GM18519 (cell line): ENCODE measurements around the gene CYTH1.

ENCODE experiments used
- ATAC-seq: cut with Tn5 transposase; IDR thresholded peaks from one replicate; pipeline ENCODE4 v1.9.1; 2021; ENCODE audit warnings: mild to moderate bottlenecking, moderate library complexity; ENCODE audit not compliant: unreplicated experiment, low FRiP score

CYTH1 gene

GRCh38 chr17:78658281-78658785 is 123.7 kb downstream of the CYTH1 start:
- no peak for ATAC-seq

GRCh38 chr17:78655251-78655940 is 126.7 kb downstream of the CYTH1 start:
- no peak for ATAC-seq

- no peak for ATAC-seq
Measured at GRCh38 chr17:78654325-78654724, 127.7 kb downstream of the CYTH1 start.

GRCh38 chr17:78653382-78653781 is 128.7 kb downstream of the CYTH1 start:
- ATAC-seq: no peak

- no peak for ATAC-seq
Measured at GRCh38 chr17:78652913-78653312, 129.2 kb downstream of the CYTH1 start.

- ATAC-seq: no peak
Measured at GRCh38 chr17:78652024-78652423, 130.0 kb downstream of the CYTH1 start.

- ATAC-seq: no peak
Measured at GRCh38 chr17:78651554-78651953, 130.5 kb downstream of the CYTH1 start.

GRCh38 chr17:78650093-78650715 is 131.9 kb downstream of the CYTH1 start:
- no peak for ATAC-seq

GRCh38 chr17:78648293-78648692 is 133.8 kb downstream of the CYTH1 start:
- no peak for ATAC-seq

GRCh38 chr17:78647032-78647431 is 135.0 kb downstream of the CYTH1 start:
- ATAC-seq: no peak

GRCh38 chr17:78645421-78646295 is 136.4 kb downstream of the CYTH1 start:
- ATAC-seq: no peak

- no peak for ATAC-seq
Measured at GRCh38 chr17:78644931-78645351, 137.1 kb downstream of the CYTH1 start.

- ATAC-seq: no peak
Measured at GRCh38 chr17:78644224-78644623, 137.8 kb downstream of the CYTH1 start.

- ATAC-seq: no peak
Measured at GRCh38 chr17:78643326-78643725, 138.7 kb downstream of the CYTH1 start.

GRCh38 chr17:78642707-78643106 is 139.4 kb downstream of the CYTH1 start:
- ATAC-seq: no peak

GRCh38 chr17:78641666-78642065 is 140.4 kb downstream of the CYTH1 start:
- no peak for ATAC-seq

GRCh38 chr17:78641243-78641642 is 140.8 kb downstream of the CYTH1 start:
- ATAC-seq: no peak

- ATAC-seq: no peak
Measured at GRCh38 chr17:78640700-78641099, 141.4 kb downstream of the CYTH1 start.

- no peak for ATAC-seq
Measured at GRCh38 chr17:78637643-78638420, 144.2 kb downstream of the CYTH1 start.

- ATAC-seq: no peak
Measured at GRCh38 chr17:78637146-78637545, 144.9 kb downstream of the CYTH1 start.
